Pericardium fibroblast (primary cell): ENCODE measurements around the gene POTED. TPM values are rescaled to one million over a fixed set of nuclear protein-coding genes. Genes with fewer than 3 reads are reported as not detected.

Experiments
- total RNA-seq: library from RNA; depleted of rRNA; stranded (reverse); fragments of >200 nt; gene quantifications from 2 replicates; pipeline ENCODE4 v1.2.3, GENCODE V29; 2015

Gene POTED
- total RNA-seq: not detected in 2 replicates

DNA sequence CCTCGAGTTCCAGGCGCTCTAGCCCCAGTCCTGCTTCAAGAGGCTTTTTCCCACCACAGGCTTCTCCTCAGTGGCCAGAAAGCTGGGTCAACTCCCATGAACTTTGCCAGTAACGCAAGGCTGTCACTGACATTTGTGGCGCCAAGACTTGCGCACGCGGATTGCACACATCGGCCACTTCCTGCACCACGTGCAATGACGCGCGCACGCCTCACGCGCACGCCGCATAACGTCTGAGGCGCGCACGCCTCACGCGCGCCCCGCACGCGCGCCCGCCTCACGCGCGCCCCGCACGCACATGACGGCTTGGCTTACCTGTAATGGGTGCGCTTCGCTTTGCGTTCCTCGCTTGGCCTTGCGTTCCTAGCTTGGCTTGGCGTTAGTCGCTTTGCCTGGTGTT, at the start of gene POTED:
POTED (plus strand) TSS at position 301 of the 400 bp plus-strand sequence. CDS start 452 bp downstream, outside the sequence.

